ENCODE data around the gene CAPN9.

DNA sequence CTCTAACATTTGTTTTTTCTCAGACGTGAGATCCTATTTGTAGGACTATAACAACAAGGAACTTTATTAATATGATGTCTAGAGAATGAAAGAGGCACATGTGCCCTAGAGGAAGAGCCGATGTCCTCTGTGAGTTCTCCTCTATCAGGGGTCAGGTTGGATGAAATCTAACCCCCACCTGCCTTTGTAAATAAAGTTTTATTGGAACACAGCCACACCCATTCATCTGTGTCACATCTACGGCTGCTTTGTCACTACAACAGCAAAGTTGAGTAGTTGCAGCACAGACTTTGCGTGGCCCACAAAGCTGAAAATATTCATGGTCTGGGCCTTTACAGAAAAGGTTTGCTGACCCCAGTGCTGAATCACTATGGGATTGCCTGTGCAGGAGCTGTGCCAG, 571 bp upstream of the CAPN9 start:
- TF ChIP-seq, protein P1, sequence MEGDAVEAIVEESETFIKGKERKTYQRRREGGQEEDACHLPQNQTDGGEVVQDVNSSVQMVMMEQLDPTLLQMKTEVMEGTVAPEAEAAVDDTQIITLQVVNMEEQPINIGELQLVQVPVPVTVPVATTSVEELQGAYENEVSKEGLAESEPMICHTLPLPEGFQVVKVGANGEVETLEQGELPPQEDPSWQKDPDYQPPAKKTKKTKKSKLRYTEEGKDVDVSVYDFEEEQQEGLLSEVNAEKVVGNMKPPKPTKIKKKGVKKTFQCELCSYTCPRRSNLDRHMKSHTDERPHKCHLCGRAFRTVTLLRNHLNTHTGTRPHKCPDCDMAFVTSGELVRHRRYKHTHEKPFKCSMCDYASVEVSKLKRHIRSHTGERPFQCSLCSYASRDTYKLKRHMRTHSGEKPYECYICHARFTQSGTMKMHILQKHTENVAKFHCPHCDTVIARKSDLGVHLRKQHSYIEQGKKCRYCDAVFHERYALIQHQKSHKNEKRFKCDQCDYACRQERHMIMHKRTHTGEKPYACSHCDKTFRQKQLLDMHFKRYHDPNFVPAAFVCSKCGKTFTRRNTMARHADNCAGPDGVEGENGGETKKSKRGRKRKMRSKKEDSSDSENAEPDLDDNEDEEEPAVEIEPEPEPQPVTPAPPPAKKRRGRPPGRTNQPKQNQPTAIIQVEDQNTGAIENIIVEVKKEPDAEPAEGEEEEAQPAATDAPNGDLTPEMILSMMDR (IDR thresholded peaks at IDR 0.05; ENCODE audit: poor library complexity): no peak
- no peak for TF ChIP-seq EZH2 (IDR thresholded peaks at IDR 0.05; ENCODE audit: borderline replicate concordance)
- no peak for TF ChIP-seq EZH2phosphoT487 (IDR thresholded peaks at IDR 0.05; ENCODE audit: low read depth, severe bottlenecking, unreplicated experiment)

All from hepatocyte (in vitro differentiated cells).